ENCODE results near the gene PEX5L.

The PEX5L gene

DNA sequence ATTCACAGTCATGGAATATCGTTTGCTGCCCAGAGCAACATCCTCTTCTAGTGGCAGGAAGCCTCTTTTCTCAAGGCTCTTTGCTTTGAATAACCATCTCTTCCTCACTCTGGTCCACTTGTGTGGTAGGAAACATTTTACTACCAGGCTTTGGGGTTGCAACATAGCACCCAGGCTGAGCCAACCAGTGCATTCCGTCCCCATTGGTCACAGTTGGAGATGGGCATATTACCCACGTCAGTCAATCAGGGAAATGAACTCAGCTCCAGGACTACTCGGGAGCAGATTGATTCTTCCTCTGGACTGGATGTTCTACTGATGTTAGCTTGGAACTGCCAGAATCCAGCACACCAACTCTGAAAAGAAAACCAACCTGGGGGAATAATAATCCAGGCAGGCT is 4.2 kb upstream of the PEX5L start:
- no peak for TF ChIP-seq EZH2phosphoT487 (IDR thresholded peaks at IDR 0.05; ENCODE audit: low read depth)
- TF ChIP-seq, protein P1, sequence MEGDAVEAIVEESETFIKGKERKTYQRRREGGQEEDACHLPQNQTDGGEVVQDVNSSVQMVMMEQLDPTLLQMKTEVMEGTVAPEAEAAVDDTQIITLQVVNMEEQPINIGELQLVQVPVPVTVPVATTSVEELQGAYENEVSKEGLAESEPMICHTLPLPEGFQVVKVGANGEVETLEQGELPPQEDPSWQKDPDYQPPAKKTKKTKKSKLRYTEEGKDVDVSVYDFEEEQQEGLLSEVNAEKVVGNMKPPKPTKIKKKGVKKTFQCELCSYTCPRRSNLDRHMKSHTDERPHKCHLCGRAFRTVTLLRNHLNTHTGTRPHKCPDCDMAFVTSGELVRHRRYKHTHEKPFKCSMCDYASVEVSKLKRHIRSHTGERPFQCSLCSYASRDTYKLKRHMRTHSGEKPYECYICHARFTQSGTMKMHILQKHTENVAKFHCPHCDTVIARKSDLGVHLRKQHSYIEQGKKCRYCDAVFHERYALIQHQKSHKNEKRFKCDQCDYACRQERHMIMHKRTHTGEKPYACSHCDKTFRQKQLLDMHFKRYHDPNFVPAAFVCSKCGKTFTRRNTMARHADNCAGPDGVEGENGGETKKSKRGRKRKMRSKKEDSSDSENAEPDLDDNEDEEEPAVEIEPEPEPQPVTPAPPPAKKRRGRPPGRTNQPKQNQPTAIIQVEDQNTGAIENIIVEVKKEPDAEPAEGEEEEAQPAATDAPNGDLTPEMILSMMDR (IDR thresholded peaks at IDR 0.05; ENCODE audit: low read depth, low read length) = no peak
- Histone ChIP-seq H3K36me3 (replicated peaks; ENCODE audit: low read depth, low read length) (no peaks in the 10 kb centered on the region), H3K9ac (ENCODE audit: low read length) (no peak overlapping the region), H3K4me2 (ENCODE audit: low read length) (no peak overlapping the region), H3K27me3 (ENCODE audit: low read depth, low read length) (no peaks in the 10 kb centered on the region), H3K9me3 (ENCODE audit: insufficient read depth, low read length) (no peaks in the 10 kb centered on the region), H3K4me1 (ENCODE audit: low read length) (no peaks in the 10 kb centered on the region), H3K79me2 (ENCODE audit: low read length) (no peaks in the 10 kb centered on the region), H3K27ac (ENCODE audit: low read length) (no peak overlapping the region), H3K4me3 (ENCODE audit: low read length) (no peak overlapping the region), H2AFZ (ENCODE audit: low read depth, low read length) (no peak overlapping the region), H4K20me1 (ENCODE audit: insufficient read depth, low read length) (no peaks in the 10 kb centered on the region)

GRCh38 chr3:180036092-180036670 is 556 bp downstream of the PEX5L start:
- Histone ChIP-seq H3K27me3 (ENCODE audit: low read depth, low read length) (no peaks in the 10 kb centered on the region), H3K9me3 (ENCODE audit: insufficient read depth, low read length) (no peaks in the 10 kb centered on the region), H3K36me3 (replicated peaks; ENCODE audit: low read depth, low read length) (no peaks in the 10 kb centered on the region), H3K79me2 (ENCODE audit: low read length) (no peaks in the 10 kb centered on the region), H3K4me1 (ENCODE audit: low read length) (no peaks in the 10 kb centered on the region), H3K27ac (ENCODE audit: low read length) (no peak overlapping the region), H3K9ac (ENCODE audit: low read length) (no peak overlapping the region), H3K4me2 (ENCODE audit: low read length) (no peak overlapping the region), H3K4me3 (ENCODE audit: low read length) (no peak overlapping the region), H4K20me1 (ENCODE audit: insufficient read depth, low read length) (no peaks in the 10 kb centered on the region), H2AFZ (ENCODE audit: low read depth, low read length) (no peak overlapping the region)
- TF ChIP-seq EZH2phosphoT487 (IDR thresholded peaks at IDR 0.05; ENCODE audit: low read depth) = no peak
- TF ChIP-seq, protein P1 (IDR thresholded peaks at IDR 0.05; ENCODE audit: low read depth, low read length) = no peak

DNA sequence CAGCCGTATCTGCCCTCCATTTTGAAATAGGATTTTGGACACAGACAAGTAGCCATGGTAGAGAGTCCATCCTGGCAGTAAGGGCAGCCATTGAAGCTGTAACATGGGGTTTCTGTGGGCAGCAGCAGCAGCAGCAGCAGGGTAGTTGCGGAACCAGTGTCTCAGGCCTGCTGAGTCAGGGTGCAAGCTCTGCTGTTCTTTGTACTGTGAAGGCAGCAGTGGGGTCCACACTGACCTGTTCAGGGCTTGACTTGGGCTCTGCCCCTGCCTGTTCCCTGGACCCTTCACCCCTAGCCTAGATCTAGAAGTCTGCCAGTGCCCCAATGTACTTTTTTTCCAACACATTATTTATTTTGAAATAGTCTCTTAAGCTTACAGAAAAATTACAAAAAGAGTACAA is 9.7 kb downstream of the PEX5L start:
- no peak overlapping the region for H3K9ac ChIP-seq (ENCODE audit: low read length)
- H3K4me2 ChIP-seq (ENCODE audit: low read length) = no peak overlapping the region
- no peaks in the 10 kb centered on the region for H3K36me3 ChIP-seq (replicated peaks; ENCODE audit: low read depth, low read length)
- H3K27ac ChIP-seq (ENCODE audit: low read length) = no peak overlapping the region
- H3K4me3 ChIP-seq (ENCODE audit: low read length) = no peak overlapping the region
- no peaks in the 10 kb centered on the region for H3K27me3 ChIP-seq (ENCODE audit: low read depth, low read length)
- TF ChIP-seq, protein P1 (IDR thresholded peaks at IDR 0.05; ENCODE audit: low read depth, low read length) = no peak
- TF ChIP-seq EZH2phosphoT487 (IDR thresholded peaks at IDR 0.05; ENCODE audit: low read depth) = no peak
- no peaks in the 10 kb centered on the region for H3K9me3 ChIP-seq (ENCODE audit: insufficient read depth, low read length)
- H3K79me2 ChIP-seq (ENCODE audit: low read length) = no peaks in the 10 kb centered on the region
- no peak overlapping the region for H2AFZ ChIP-seq (ENCODE audit: low read depth, low read length)
- no peaks in the 10 kb centered on the region for H4K20me1 ChIP-seq (ENCODE audit: insufficient read depth, low read length)
- H3K4me1 ChIP-seq (ENCODE audit: low read length) = no peaks in the 10 kb centered on the region

GRCh38 chr3:180018543-180018942 is 18.2 kb downstream of the PEX5L start:
- TF ChIP-seq EZH2phosphoT487 (IDR thresholded peaks at IDR 0.05; ENCODE audit: low read depth) = no peak
- TF ChIP-seq, protein P1 (IDR thresholded peaks at IDR 0.05; ENCODE audit: low read depth, low read length) = no peak
- Histone ChIP-seq H3K79me2 (ENCODE audit: low read length) (no peaks in the 10 kb centered on the region), H3K27ac (ENCODE audit: low read length) (no peak overlapping the region), H3K4me2 (ENCODE audit: low read length) (no peak overlapping the region), H3K9ac (ENCODE audit: low read length) (no peak overlapping the region), H3K36me3 (replicated peaks; ENCODE audit: low read depth, low read length) (no peaks in the 10 kb centered on the region), H3K27me3 (ENCODE audit: low read depth, low read length) (no peaks in the 10 kb centered on the region), H4K20me1 (ENCODE audit: insufficient read depth, low read length) (no peaks in the 10 kb centered on the region), H3K4me3 (ENCODE audit: low read length) (no peak overlapping the region), H2AFZ (ENCODE audit: low read depth, low read length) (no peak overlapping the region), H3K9me3 (ENCODE audit: insufficient read depth, low read length) (no peaks in the 10 kb centered on the region), H3K4me1 (ENCODE audit: low read length) (no peaks in the 10 kb centered on the region)

All from OCI-LY3 (cell line).